H1 (cell line): ENCODE data around the gene TFPT. TPM values are rescaled to one million over a fixed set of nuclear protein-coding genes. Genes with fewer than 3 reads are reported as not detected.

Experiments used
- CTCF ChIA-PET: fragments of 300-600 bp; sonication (Branson Sonifier 250); formaldehyde crosslinking; loops from one replicate; lab custom pipeline; 2021; ENCODE audit not compliant: partially characterized antibody; lab: Charles Lee
- POLR2A ChIA-PET: fragments of 300-600 bp; sonication (Branson Sonifier 250); formaldehyde crosslinking; loops from one replicate; lab custom pipeline; 2021; ENCODE audit warnings: inconsistent platforms; ENCODE audit not compliant: partially characterized antibody; lab: Charles Lee
- DNase-seq, 2 experiments: peaks; one replicate each; pipeline versions ENCODE4 v3.0.0 to v3.0.0-alpha.2; 2010 to 2022; ENCODE audit warnings: low spot score in 2 of 2, low read depth in 1 of 2, mixed read lengths in 1 of 2
- FAIRE-seq: peaks from 2 replicates; lab custom pipeline; 2011; peaks lifted over from hg19 to GRCh38; lab: Jason Lieb, UNC
- H2AFZ ChIP-seq: 2 replicates; pipeline ENCODE4 v1.8.1; 2012; ENCODE audit warnings: low read length, inconsistent platforms
- H2AK5ac ChIP-seq: 2 replicates; pipeline ENCODE4 v1.6.1; 2013; ENCODE audit warnings: low read depth, low read length
- H2BK120ac ChIP-seq: replicated peaks from 2 replicates; pipeline ENCODE3; 2013; ENCODE audit warnings: low read depth, low read length, inconsistent platforms
- H2BK12ac ChIP-seq: 2 replicates; pipeline ENCODE4 v1.6.1; 2013; ENCODE audit warnings: low read depth, low read length
- H2BK15ac ChIP-seq: 2 replicates; pipeline ENCODE4 v1.6.1; 2013; ENCODE audit warnings: low read length
- H2BK20ac ChIP-seq: 2 replicates; pipeline ENCODE4 v1.6.1; 2013; ENCODE audit warnings: low read length
- H2BK5ac ChIP-seq: 2 replicates; pipeline ENCODE4 v1.6.1; 2013; ENCODE audit warnings: low read depth, low read length
- H3K14ac ChIP-seq: 2 replicates; pipeline ENCODE4 v1.6.1; 2013; ENCODE audit warnings: inconsistent platforms; ENCODE audit not compliant: insufficient read length
- H3K18ac ChIP-seq: 2 replicates; pipeline ENCODE4 v1.6.1; 2013; ENCODE audit warnings: low read length; ENCODE audit errors: extremely low read depth
- H3K23ac ChIP-seq: 2 replicates; pipeline ENCODE4 v1.6.1; 2013; ENCODE audit warnings: inconsistent platforms; ENCODE audit not compliant: insufficient read length
- H3K23me2 ChIP-seq: 2 replicates; pipeline ENCODE4 v1.6.1; 2013; ENCODE audit warnings: low read depth, low read length
- H3K27ac ChIP-seq: 2 replicates; pipeline ENCODE4 v1.6.1; 2011; ENCODE audit warnings: low read depth, low read length, inconsistent platforms
- H3K27me3 ChIP-seq, 4 experiments: replicated peaks in 1 of 4; 1 replicate in 1 of 4; 2 replicates in 3 of 4; pipeline versions ENCODE4 v1.6.1 to v1.8.1; 2011 to 2013; ENCODE audit warnings: low read length in 3 of 4, mild to moderate bottlenecking in 3 of 4, inconsistent platforms in 2 of 4, mixed read lengths in 2 of 4, moderate library complexity in 1 of 4; ENCODE audit not compliant: control insufficient read depth in 3 of 4, insufficient read depth in 3 of 4; ENCODE audit errors: extremely low read depth in 1 of 4
- H3K36me3 ChIP-seq, 4 experiments: 2 replicates each; pipeline versions ENCODE4 v1.6.1 to v1.8.1; 2011 to 2013; ENCODE audit warnings: mild to moderate bottlenecking in 4 of 4, low read length in 3 of 4, moderate library complexity in 2 of 4, control low read depth in 1 of 4, inconsistent platforms in 1 of 4; ENCODE audit not compliant: insufficient read depth in 4 of 4, control insufficient read depth in 2 of 4
- H3K4ac ChIP-seq: replicated peaks from 2 replicates; pipeline ENCODE3; 2013; ENCODE audit warnings: low read length, low read depth, mixed read lengths, inconsistent platforms; ENCODE audit not compliant: insufficient read length
- H3K4me1 ChIP-seq, 4 experiments: replicated peaks in 1 of 4; 1 replicate in 1 of 4; 2 replicates in 3 of 4; pipeline versions ENCODE4 v1.6.1 to v1.8.1; 2011 to 2013; ENCODE audit warnings: low read length in 3 of 4, inconsistent platforms in 2 of 4, mixed read lengths in 1 of 4; ENCODE audit not compliant: insufficient read depth in 4 of 4, control insufficient read depth in 3 of 4
- H3K4me2 ChIP-seq, 2 experiments: 2 replicates each; pipeline versions ENCODE4 v1.6.1 to v1.8.1; 2011 to 2013; ENCODE audit warnings: low read depth in 2 of 2, low read length in 2 of 2, control low read depth in 1 of 2, inconsistent platforms in 1 of 2, mild to moderate bottlenecking in 1 of 2; ENCODE audit not compliant: insufficient read depth in 1 of 2
- H3K4me3 ChIP-seq, 4 experiments: fragments of 200-600, 300-600 bp in 1 of 4; sonication (generic), shearing (Covaris generic), sonication (Bioruptor Twin) in 1 of 4; 2 replicates each; pipeline versions ENCODE4 v1.5.1 to v1.8.1; 2011 to 2016; ENCODE audit warnings: low read length in 4 of 4, low read depth in 3 of 4, control low read depth in 2 of 4, inconsistent platforms in 2 of 4, mild to moderate bottlenecking in 2 of 4, mixed read lengths in 1 of 4, moderate library complexity in 1 of 4; ENCODE audit not compliant: insufficient read depth in 2 of 4; ENCODE audit errors: extremely low read depth in 1 of 4
- H3K56ac ChIP-seq: replicated peaks from 2 replicates; pipeline ENCODE3; 2013; ENCODE audit warnings: low read depth, mild to moderate bottlenecking, mixed read lengths, low read length, inconsistent platforms; ENCODE audit not compliant: insufficient read length
- H3K79me1 ChIP-seq: 2 replicates; pipeline ENCODE4 v1.6.1; 2013; ENCODE audit warnings: low read depth, low read length, control low read depth
- H3K79me2 ChIP-seq, 2 experiments: 2 replicates each; pipeline versions ENCODE4 v1.6.1 to v1.8.1; 2012 to 2013; ENCODE audit warnings: low read length in 2 of 2, mild to moderate bottlenecking in 2 of 2, inconsistent platforms in 1 of 2; ENCODE audit not compliant: insufficient read depth in 2 of 2, control insufficient read depth in 1 of 2
- H3K9ac ChIP-seq, 4 experiments: replicated peaks in 1 of 4; 1 replicate in 1 of 4; 2 replicates in 3 of 4; pipeline versions ENCODE4 v1.6.1 to v1.8.1; 2011 to 2013; ENCODE audit warnings: low read depth in 3 of 4, low read length in 3 of 4, control low read depth in 2 of 4, mild to moderate bottlenecking in 2 of 4, moderate library complexity in 2 of 4, inconsistent platforms in 1 of 4; ENCODE audit errors: extremely low read depth in 1 of 4
- H3K9me3 ChIP-seq, 2 experiments: 2 replicates each; pipeline versions ENCODE4 v1.6.1 to v1.8.1; 2012 to 2013; ENCODE audit warnings: mild to moderate bottlenecking in 2 of 2, moderate library complexity in 2 of 2, control low read depth in 1 of 2, inconsistent platforms in 1 of 2, low read depth in 1 of 2, low read length in 1 of 2, mixed read lengths in 1 of 2; ENCODE audit not compliant: insufficient read depth in 2 of 2
- H4K20me1 ChIP-seq, 2 experiments: replicated peaks in 1 of 2; 2 replicates each; pipeline versions ENCODE3 to v1.8.1; 2011 to 2013; ENCODE audit warnings: inconsistent platforms in 2 of 2, low read length in 2 of 2, mild to moderate bottlenecking in 1 of 2; ENCODE audit not compliant: insufficient read depth in 2 of 2, control insufficient read depth in 1 of 2
- H4K5ac ChIP-seq: 2 replicates; pipeline ENCODE4 v1.6.1; 2013; ENCODE audit warnings: low read length, low read depth, mixed read lengths, inconsistent platforms; ENCODE audit not compliant: insufficient read length
- H4K8ac ChIP-seq: 2 replicates; pipeline ENCODE4 v1.8.0; 2013; ENCODE audit warnings: mild to moderate bottlenecking, moderate library complexity, low read length, inconsistent platforms; ENCODE audit not compliant: insufficient read depth; ENCODE audit errors: extremely low read depth
- H4K91ac ChIP-seq: replicated peaks from 2 replicates; pipeline ENCODE3; 2013; ENCODE audit warnings: low read length, mixed read lengths, inconsistent platforms; ENCODE audit not compliant: insufficient read length
- ATF2 ChIP-seq: IDR thresholded peaks from 2 replicates; pipeline ENCODE4 v1.6.1; 2012; ENCODE audit warnings: low read length, inconsistent platforms
- BCL11A ChIP-seq, 2 experiments: IDR thresholded peaks; one replicate each; pipeline ENCODE4 v1.6.1; 2011; ENCODE audit warnings: low read depth in 2 of 2, low read length in 2 of 2, mild to moderate bottlenecking in 2 of 2
- CHD2 ChIP-seq: IDR thresholded peaks from 2 replicates; pipeline ENCODE4 v1.6.1; 2012; ENCODE audit warnings: low read length, improper control_type of control experiment
- GTF2F1 ChIP-seq: IDR thresholded peaks from 2 replicates; pipeline ENCODE4 v1.6.1; 2012; ENCODE audit warnings: low read depth, low read length, improper control_type of control experiment, borderline replicate concordance
- KDM5A ChIP-seq: fragments of 200-600 bp; IDR thresholded peaks from 2 replicates; pipeline ENCODE4 v1.7.1; 2012; ENCODE audit warnings: mild to moderate bottlenecking, low read length, inconsistent platforms, mixed read lengths
- MAFK ChIP-seq: IDR thresholded peaks from 2 replicates; pipeline ENCODE4 v1.6.1; 2012; ENCODE audit warnings: low read depth, mild to moderate bottlenecking, improper control_type of control experiment, low read length
- NRF1 ChIP-seq: IDR thresholded peaks from 2 replicates; pipeline ENCODE4 v1.6.1; 2011; ENCODE audit warnings: mild to moderate bottlenecking, low read depth, low read length, improper control_type of control experiment
- RXRA ChIP-seq: IDR thresholded peaks from 2 replicates; pipeline ENCODE4 v1.6.1; 2011; ENCODE audit warnings: low read depth, mild to moderate bottlenecking, low read length, moderate library complexity; ENCODE audit not compliant: insufficient read depth
- SIX5 ChIP-seq: IDR thresholded peaks from 2 replicates; pipeline ENCODE4 v1.6.1; 2011; ENCODE audit warnings: mild to moderate bottlenecking, low read depth, low read length
- SP2 ChIP-seq: IDR thresholded peaks from 2 replicates; pipeline ENCODE4 v1.6.1; 2012; ENCODE audit warnings: mild to moderate bottlenecking, low read length, inconsistent platforms
- SP4 ChIP-seq: IDR thresholded peaks from 2 replicates; pipeline ENCODE4 v1.6.1; 2012; ENCODE audit warnings: low read length, inconsistent platforms
- WGBS, 2 experiments: shearing (Covaris generic) in 1 of 2; methylation state at CpG; one replicate each; pipeline versions ENCODE4 v1.1.6 to v1.1.7; 2013 to 2015; ENCODE audit warnings: low lambda C conversion rate in 2 of 2, mixed read lengths in 2 of 2, inconsistent platforms in 1 of 2, low coverage in 1 of 2, missing lambda C conversion rate in 1 of 2; ENCODE audit not compliant: insufficient replicate concordance in 2 of 2, insufficient coverage in 1 of 2, insufficient read length in 1 of 2; ENCODE audit errors: extremely low coverage in 1 of 2, missing lambda C conversion rate in 1 of 2; 5-methylcytosine and 5-hydroxymethylcytosine counted together
- polyA plus RNA-seq, 7 experiments: library from polyadenylated mRNA; depleted of rRNA in 3 of 7; stranded (reverse) in 5 of 7; unstranded in 2 of 7; fragments of >200 nt in 5 of 7; fragments of 200-250 nt in 2 of 7; gene quantifications; 1 replicate in 5 of 7; 2 replicates in 1 of 7; 4 replicates in 1 of 7; pipeline versions ENCODE4 v1.2.1 to v1.2.3, GENCODE V29; 2011 to 2013; ENCODE audit warnings: missing spikeins in 2 of 7, mixed read lengths in 2 of 7
- total RNA-seq: library from RNA; stranded (reverse); fragmentation: NEBNext Ultra II Directional; extraction: Animal tissue kit (Norgen Biotek cat#: 25700); gene quantifications from 2 replicates; pipeline ENCODE4 v1.2.1, GENCODE V29; 2021

Gene TFPT
- total and polyA plus RNA-seq, 2 of the 8 experiments (the other 6 are each of a cell fraction or from before 2014, with no cell fraction given), result 10.4 to 17.7 TPM

GRCh38 chr19:54063350-54064116 lies 51.9 kb downstream of the TFPT start, which contains the start of gene VSTM1:
Gene VSTM1, minus strand, starts transcription at chr19:54063897. Its CDS starts 120 bp downstream, at chr19:54063777.
- DNase-seq (no peak), FAIRE-seq (no peak)
- 92% methylated on average over 34 of the region's 34 CpGs; no CpG with 5 or more reads in 1 of the 2 experiments for WGBS, 2 experiments
- H3K27ac ChIP-seq, result no peak within 1 kb of the TSS
- H3K4me1 ChIP-seq, result no peaks in the 10 kb centered on the region
- no peaks in the 10 kb centered on the region for H3K79me1 ChIP-seq
- H2BK5ac ChIP-seq, result no peak within 1 kb of the TSS
- no peaks in the 10 kb centered on the region for H3K36me3 ChIP-seq
- H3K27me3 ChIP-seq, result no peaks in the 10 kb centered on the region
- H3K4me3 ChIP-seq, result no peak within 1 kb of the TSS
- CTCF ChIA-PET, result interaction anchor here (0.9 to 1.2 kb wide), 2 partner anchors 13 to 32 kb away, joined by 3 to 4 read pairs; no protein-coding TSS in a partner anchor
- no peak within 1 kb of the TSS for H3K4me2 ChIP-seq
- no peaks in the 10 kb centered on the region for H3K23me2 ChIP-seq
- no peak within 1 kb of the TSS for H3K4ac ChIP-seq
- no peak within 1 kb of the TSS for H2AK5ac ChIP-seq
- no peak within 1 kb of the TSS for H3K9ac ChIP-seq
- no peak within 1 kb of the TSS for H3K56ac ChIP-seq
- H2BK120ac ChIP-seq, result no peak within 1 kb of the TSS
- no peak within 1 kb of the TSS for H4K8ac ChIP-seq
- H3K14ac ChIP-seq, result no peak within 1 kb of the TSS
- H2BK15ac ChIP-seq, result no peak within 1 kb of the TSS
- peak within 1 kb of the TSS; percentile 76; the same call in 1 of the 2 replicates for H2AFZ ChIP-seq
- POLR2A ChIA-PET, result interaction anchor here (1.1 to 1.2 kb wide), 2 partner anchors 8 to 23 kb away, joined by 4 to 5 read pairs; no protein-coding TSS in a partner anchor
- H4K20me1 ChIP-seq, result no peaks in the 10 kb centered on the region
- H3K9me3 ChIP-seq, result no peaks in the 10 kb centered on the region
- H3K18ac ChIP-seq, result peak within 1 kb of the TSS; percentile 19; the same call in 1 of the 2 replicates
- 0 out of 2 replicates have a peak within 1 kb of the TSS, but pooled peaks have one; percentile 39 for H2BK12ac ChIP-seq
- H2BK20ac ChIP-seq, result no peak within 1 kb of the TSS
- H3K79me2 ChIP-seq, result no peaks in the 10 kb centered on the region
- H4K5ac ChIP-seq, result no peak within 1 kb of the TSS
- no peak within 1 kb of the TSS for H3K23ac ChIP-seq
- H4K91ac ChIP-seq, result no peak within 1 kb of the TSS
- TF ChIP-seq KDM5A (no peak), SP4 (no peak), RXRA (no peak), MAFK (no peak), CHD2 (no peak), ATF2 (no peak), NRF1 (no peak), SIX5 (no peak), BCL11A (IDR thresholded peaks at IDR 0.05; ENCODE audit: low read depth in 2 of 2, low read length in 2 of 2) (no peak), GTF2F1 (no peak), SP2 (no peak)
